ENCODE measurements around the gene SBF2.

DNA sequence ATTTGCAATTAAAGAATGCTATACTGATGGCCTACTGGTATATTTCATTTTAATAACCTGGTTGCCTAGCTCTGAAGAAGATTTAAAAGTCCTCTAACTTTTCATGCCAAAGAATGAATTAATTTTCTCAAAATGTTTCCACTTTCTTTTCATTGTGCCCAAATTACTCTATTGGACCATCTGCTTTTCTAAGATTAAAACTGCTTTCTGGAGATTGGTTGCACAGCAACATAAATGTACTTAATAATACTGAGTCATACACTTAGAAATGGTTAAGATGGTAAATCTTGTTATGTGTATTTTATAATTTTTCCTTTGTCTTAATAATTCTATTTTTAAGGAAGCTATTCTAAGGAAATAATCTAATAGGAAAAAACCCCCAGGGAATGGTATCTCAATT lies 479.9 kb downstream of the SBF2 start:
- TF ChIP-seq EP300 (IDR thresholded peaks at IDR 0.05; ENCODE audit: low read length) (no peak), TCF3 (CRISPR knock-in tag; IDR thresholded peaks at IDR 0.05) (no peak), MAFK (IDR thresholded peaks at IDR 0.05; ENCODE audit: low read length) (no peak), ATF2 (CRISPR knock-in tag; IDR thresholded peaks at IDR 0.05) (no peak), BRCA1 (IDR thresholded peaks at IDR 0.05) (no peak), BRCA1 (CRISPR knock-in tag; IDR thresholded peaks at IDR 0.05) (no peak), GATAD2A (IDR thresholded peaks at IDR 0.05) (no peak), THRB (CRISPR knock-in tag; conservative IDR thresholded peaks at IDR 0.05) (no peak), HNRNPL (IDR thresholded peaks at IDR 0.05; ENCODE audit: low read depth, low read length) (no peak), SMAD3 (CRISPR knock-in tag; conservative IDR thresholded peaks at IDR 0.05) (no peak), HCFC1 (IDR thresholded peaks at IDR 0.05; ENCODE audit: low read depth, low read length) (no peak), CREB1 (IDR thresholded peaks at IDR 0.05) (no peak), CREB1 (CRISPR knock-in tag; IDR thresholded peaks at IDR 0.05) (no peak), FOS (IDR thresholded peaks at IDR 0.05; ENCODE audit: extremely low read depth, insufficient read length) (no peak)
- TF ChIP-seq, protein P1, sequence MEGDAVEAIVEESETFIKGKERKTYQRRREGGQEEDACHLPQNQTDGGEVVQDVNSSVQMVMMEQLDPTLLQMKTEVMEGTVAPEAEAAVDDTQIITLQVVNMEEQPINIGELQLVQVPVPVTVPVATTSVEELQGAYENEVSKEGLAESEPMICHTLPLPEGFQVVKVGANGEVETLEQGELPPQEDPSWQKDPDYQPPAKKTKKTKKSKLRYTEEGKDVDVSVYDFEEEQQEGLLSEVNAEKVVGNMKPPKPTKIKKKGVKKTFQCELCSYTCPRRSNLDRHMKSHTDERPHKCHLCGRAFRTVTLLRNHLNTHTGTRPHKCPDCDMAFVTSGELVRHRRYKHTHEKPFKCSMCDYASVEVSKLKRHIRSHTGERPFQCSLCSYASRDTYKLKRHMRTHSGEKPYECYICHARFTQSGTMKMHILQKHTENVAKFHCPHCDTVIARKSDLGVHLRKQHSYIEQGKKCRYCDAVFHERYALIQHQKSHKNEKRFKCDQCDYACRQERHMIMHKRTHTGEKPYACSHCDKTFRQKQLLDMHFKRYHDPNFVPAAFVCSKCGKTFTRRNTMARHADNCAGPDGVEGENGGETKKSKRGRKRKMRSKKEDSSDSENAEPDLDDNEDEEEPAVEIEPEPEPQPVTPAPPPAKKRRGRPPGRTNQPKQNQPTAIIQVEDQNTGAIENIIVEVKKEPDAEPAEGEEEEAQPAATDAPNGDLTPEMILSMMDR (IDR thresholded peaks at IDR 0.05 in 2 of 3, conservative IDR thresholded peaks at IDR 0.05 in 1 of 3; ENCODE audit: insufficient read depth in 2 of 3, low read depth in 1 of 3, low read length in 3 of 3), result no peak
- TF ChIP-seq, protein P2, sequence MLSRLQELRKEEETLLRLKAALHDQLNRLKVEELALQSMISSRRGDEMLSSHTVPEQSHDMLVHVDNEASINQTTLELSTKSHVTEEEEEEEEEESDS (CRISPR knock-in tag; IDR thresholded peaks at IDR 0.05), result no peak
